Heart left ventricle (tissue), 13 donors: ENCODE measurements around the gene PTH2R.

Experiments used
- CTCF ChIP-seq, 12 donors: fragments of 200-600 bp; sonication (generic) in 4 of 12; IDR thresholded peaks; one replicate each; pipeline versions ENCODE4 v1.5.0 to v1.8.0; 2018 to 2022; ENCODE audit warnings: antibody characterized with exemption in 12 of 12, mild to moderate bottlenecking in 5 of 12
- POLR2A ChIP-seq, 2 donors: fragments of 450-650 bp; IDR thresholded peaks; one replicate each; pipeline ENCODE4 v1.6.1; 2017; ENCODE audit warnings: antibody characterized with exemption in 2 of 2, mild to moderate bottlenecking in 2 of 2, moderate library complexity in 2 of 2
- donor health status: ischemic (EF 13 %, LVEDD 7.1; RV severe dilation, severe dysfunction).
- donor health status: DM: no; HTN: yes; CAD: no.
- donor health status: DM: no; HTN: no; CAD: no.
- donor health status: ischemic (EF 25% LVEDD 6.9; RV normal size, moderate dysfunction).
- donor health status: ischemic (EF 25% LVEDD 5.7; RV mildly dilated, moderate dysfunction).
- donor health status: ischemic (EF 35%, LVEDD 5.7; RV mildly dilated, moderate dysfunction).
- donor health status: nonischemic (EF 11% LVEDD 7.7; RV severe dilation, severe dysfunction).
- donor health status: DM: yes; HTN: yes; CAD: no.
- donor health status: PGD.
- donor health status: ischemic (EF 29% LVEDD 5.4; RV normal size, mild dysfunction).
- donor health status: nonischemic (EF 23%, LVEDD 6.1; RV moderate dilation, normal function).

- TF ChIP-seq CTCF (IDR thresholded peaks at IDR 0.05) (no peak), POLR2A (IDR thresholded peaks at IDR 0.05) (no peak)
Observed at GRCh38 chr2:208531361-208531760, 124.8 kb downstream of the PTH2R start.
